A549 (cell line): ENCODE data around the gene KCNK7.

Source experiments
- CEBPB ChIP-seq, 2 experiments: fragments of >200 bp in 1 of 2; sonication (Bioruptor Twin) in 1 of 2; formaldehyde crosslinking in 1 of 2; IDR thresholded peaks; 2 replicates each; pipeline ENCODE4 v1.6.1; 2012 to 2016
- CHD2 ChIP-seq: fragments of 150-350 bp; IDR thresholded peaks from 2 replicates; pipeline ENCODE4 v1.6.1; 2014; ENCODE audit warnings: low read length; ENCODE audit not compliant: partially characterized antibody
- CTCF ChIP-seq: fragments of >200 bp; sonication (Bioruptor Twin); formaldehyde crosslinking; IDR thresholded peaks from 3 replicates; pipeline ENCODE4 v1.5.1; 2016
- EHMT2 ChIP-seq: fragments of 200-600 bp; sonication (generic); IDR thresholded peaks from 2 replicates; pipeline ENCODE4 v1.6.1; 2016; ENCODE audit warnings: antibody characterized with exemption, low read depth, mild to moderate bottlenecking, moderate library complexity
- HMGXB4 ChIP-seq: fragments of 250-450 bp; sonication (Bioruptor Pico); IDR thresholded peaks from 2 replicates; pipeline ENCODE4 v1.5.0; 2021; ENCODE audit warnings: mild to moderate bottlenecking, moderate library complexity, borderline replicate concordance
- KDM1A ChIP-seq: fragments of 200-600 bp; sonication (generic); IDR thresholded peaks from 2 replicates; pipeline ENCODE4 v1.6.1; 2016; ENCODE audit warnings: low read depth, mild to moderate bottlenecking
- RAD21 ChIP-seq, 2 experiments: fragments of >200 bp in 1 of 2; sonication (Bioruptor Twin) in 1 of 2; formaldehyde crosslinking in 1 of 2; IDR thresholded peaks in 1 of 2; conservative IDR thresholded peaks in 1 of 2; 2 replicates in 1 of 2; 3 replicates in 1 of 2; pipeline ENCODE4 v1.6.1; 2012 to 2018; ENCODE audit warnings: inconsistent platforms in 1 of 2

- TF ChIP-seq CHD2 (no peak), KDM1A (no peak), CEBPB (IDR thresholded peaks at IDR 0.05) (no peak), HMGXB4 (CRISPR knock-in tag) (no peak), EHMT2 (no peak), CTCF (no peak), RAD21 (conservative IDR thresholded peaks at IDR 0.05 in 1 of 2, IDR thresholded peaks at IDR 0.05 in 1 of 2) (no peak)
Observed at GRCh38 chr11:65573391-65574079, 22.1 kb downstream of the KCNK7 start.
